Stomach (tissue), 9 donors: ENCODE results near the gene ZNF275. TPM values are rescaled to one million over a fixed set of nuclear protein-coding genes. Genes with fewer than 3 reads are reported as not detected.

Source experiments
- DNase-seq, 2 donors: peaks; one replicate each; pipeline versions ENCODE4 v3.0.0 to v3.0.0-alpha.2; 2013 to 2019
- H3K27ac ChIP-seq, 5 donors: fragments of 200-600 bp in 4 of 5; sonication (generic) in 4 of 5; one replicate each; pipeline ENCODE4 v1.5.1; 2013 to 2019; ENCODE audit warnings: mild to moderate bottlenecking in 1 of 5, moderate library complexity in 1 of 5
- H3K27me3 ChIP-seq, 3 donors: fragments of 200-600 bp; sonication (generic); one replicate each; pipeline ENCODE4 v1.5.1; 2017 to 2019; ENCODE audit warnings: mixed run types in 1 of 3
- H3K36me3 ChIP-seq, 4 donors: fragments of 200-600 bp; sonication (generic); 1 replicate in 3 of 4; 2 replicates in 1 of 4; pipeline ENCODE4 v1.5.1; 2016 to 2019
- H3K4me1 ChIP-seq, 4 donors: fragments of 200-600 bp; sonication (generic); one replicate each; pipeline ENCODE4 v1.5.1; 2016 to 2019
- H3K4me3 ChIP-seq, 4 donors: fragments of 200-600 bp; sonication (generic) in 3 of 4; one replicate each; pipeline ENCODE4 v1.5.1; 2016 to 2019; ENCODE audit warnings: mild to moderate bottlenecking in 1 of 4
- H3K9me3 ChIP-seq, 4 donors: fragments of 200-600 bp; sonication (generic); one replicate each; pipeline ENCODE4 v1.5.1; 2016 to 2019
- CTCF ChIP-seq, 7 experiments: fragments of 450-650 bp in 4 of 7; fragments of 200-600 bp in 3 of 7; sonication (generic) in 3 of 7; IDR thresholded peaks; one replicate each; pipeline ENCODE4 v1.5.1; 2016 to 2019; ENCODE audit warnings: antibody characterized with exemption in 7 of 7, control low read depth in 2 of 7, mild to moderate bottlenecking in 1 of 7
- EP300 ChIP-seq: sonication (generic); formaldehyde crosslinking; IDR thresholded peaks from one replicate; pipeline ENCODE4 v1.6.1; 2017; ENCODE audit warnings: antibody characterized with exemption
- POLR2A ChIP-seq, 4 donors: fragments of 450-650 bp; IDR thresholded peaks; one replicate each; pipeline ENCODE4 v1.6.1; 2016; ENCODE audit warnings: antibody characterized with exemption in 4 of 4, control low read depth in 2 of 4, mild to moderate bottlenecking in 1 of 4, moderate library complexity in 1 of 4
- POLR2AphosphoS5 ChIP-seq, 3 donors: sonication (generic); formaldehyde crosslinking; IDR thresholded peaks; one replicate each; pipeline ENCODE4 v1.6.1; 2016; ENCODE audit warnings: antibody characterized with exemption in 3 of 3
- WGBS, 5 donors: extraction: QIAGEN DNeasy Blood & Tissue Kit in 3 of 5; methylation state at CpG; one replicate each; pipeline versions ENCODE4 v1.1.5 to v1.1.7; 2013 to 2018; 5-methylcytosine and 5-hydroxymethylcytosine counted together
- intact Hi-C: fragments of 100-400 bp; cut with DNase I; formaldehyde crosslinking; loops from one replicate; pipeline ENCODE4 v1.15.1; 2023; ENCODE audit warnings: low total_unique reads
- polyA plus RNA-seq, 3 donors: library from polyadenylated mRNA; stranded (reverse); fragments of 200-250 nt; gene quantifications; one replicate each; pipeline ENCODE4 v1.2.3, GENCODE V29; 2013
- total RNA-seq, 5 donors: library from RNA; depleted of rRNA; stranded (reverse); fragments of >200 nt; gene quantifications; one replicate each; pipeline versions ENCODE4 v1.1.0 to v1.2.3, GENCODE V29; 2014 to 2016
- donor health status: healthy with polysubstance abuse.
- donor health status: Bipolar disorder and iron deficiency.
- donor health status: healthy.

Gene ZNF275
- total and polyA plus RNA-seq, 8 donors: 0.87 to 13.4 (median 3.7) TPM

- intact Hi-C loops: no loop called here
- Histone ChIP-seq H3K27me3 (peaks cover 0 to 8% (median 6%) of the 10 kb centered on the region in 3 donors), H3K27ac (no peak overlapping the region), H3K4me3 (no peak overlapping the region), H3K36me3 (no peaks in the 10 kb centered on the region), H3K4me1 (no peaks in the 10 kb centered on the region), H3K9me3 (no peaks in the 10 kb centered on the region)
- no peak for DNase-seq
- no peak for TF ChIP-seq POLR2A (IDR thresholded peaks at IDR 0.05)
- TF ChIP-seq POLR2AphosphoS5 (IDR thresholded peaks at IDR 0.05): no peak
- TF ChIP-seq CTCF (IDR thresholded peaks at IDR 0.05): no peak
- TF ChIP-seq EP300: no peak
- WGBS, 5 donors: 85 to 92% (median 88%) methylated on average over 14 to 16 of the region's 16 CpGs
Observed at GRCh38 chrX:153392642-153393321, 58.8 kb downstream of the ZNF275 start.

GRCh38 chrX:153394612-153395011 lies 60.7 kb downstream of the ZNF275 start:
- intact Hi-C loops: no loop called here
- 47 to 66% (median 48%) methylated on average over 9 to 13 of the region's 13 CpGs for WGBS, 5 donors
- TF ChIP-seq CTCF (IDR thresholded peaks at IDR 0.05): no peak
- TF ChIP-seq POLR2AphosphoS5 (IDR thresholded peaks at IDR 0.05): no peak
- no peak for TF ChIP-seq POLR2A (IDR thresholded peaks at IDR 0.05)
- no peak for TF ChIP-seq EP300
- Histone ChIP-seq H3K9me3 (no peaks in the 10 kb centered on the region), H3K4me3 (no peak overlapping the region), H3K4me1 (no peaks in the 10 kb centered on the region), H3K27me3 (peaks cover 0 to 15% (median 8%) of the 10 kb centered on the region in 3 donors), H3K36me3 (no peaks in the 10 kb centered on the region), H3K27ac (no peak overlapping the region)
- no peak for DNase-seq

GRCh38 chrX:153395613-153396319 lies 61.8 kb downstream of the ZNF275 start:
- DNase-seq: no peak
- Histone ChIP-seq H3K9me3 (peaks cover 0 to 5% (median 0%) of the 10 kb centered on the region in 4 donors), H3K27ac (no peak overlapping the region), H3K4me3 (no peak overlapping the region), H3K4me1 (no peaks in the 10 kb centered on the region), H3K27me3 (peaks cover 0 to 15% (median 11%) of the 10 kb centered on the region in 3 donors), H3K36me3 (no peaks in the 10 kb centered on the region)
- TF ChIP-seq POLR2A (IDR thresholded peaks at IDR 0.05) (no peak), EP300 (no peak), POLR2AphosphoS5 (IDR thresholded peaks at IDR 0.05) (no peak), CTCF (IDR thresholded peaks at IDR 0.05) (no peak)
- intact Hi-C loops: no loop called here
- 78 to 90% (median 87%) methylated on average over 15 to 26 of the region's 26 CpGs for WGBS, 5 donors

- peaks cover 0 to 13% (median 4%) of the 10 kb centered on the region in 4 donors for H3K9me3 ChIP-seq
- TF ChIP-seq POLR2AphosphoS5 (IDR thresholded peaks at IDR 0.05): no peak
- no peak for TF ChIP-seq POLR2A (IDR thresholded peaks at IDR 0.05)
- TF ChIP-seq EP300: no peak
- no peak for TF ChIP-seq CTCF (IDR thresholded peaks at IDR 0.05)
- H3K4me1 ChIP-seq: no peaks in the 10 kb centered on the region
- intact Hi-C loops: no loop called here
- H3K27ac ChIP-seq: no peak overlapping the region
- no peak for DNase-seq
- H3K36me3 ChIP-seq: no peaks in the 10 kb centered on the region
- 82 to 97% (median 89%) methylated on average over 7 to 26 of the region's 26 CpGs for WGBS, 5 donors
- H3K27me3 ChIP-seq: peaks cover 0 to 15% (median 11%) of the 10 kb centered on the region in 3 donors
- no peak overlapping the region for H3K4me3 ChIP-seq
Observed at GRCh38 chrX:153396320-153397195, 62.6 kb downstream of the ZNF275 start.
